ENCODE measurements around the gene TIMMDC1.
A peak's percentile ranks its signal among the peaks of the same experiment; 100 is the strongest.

GRCh38 chr3:119524931-119525662 is 26.8 kb downstream of the TIMMDC1 start:
- TF ChIP-seq CTCF (IDR thresholded peaks at IDR 0.05) (peak in 11 of 12 donors; percentile 23 to 69 (median 50)), POLR2A (IDR thresholded peaks at IDR 0.05) (no peak)
